ENCODE results near the gene UROC1. TPM values are rescaled to one million over a fixed set of nuclear protein-coding genes. Genes with fewer than 3 reads are reported as not detected.

UROC1 gene
- total RNA-seq, 1 donor, result not detected

GRCh38 chr3:126515066-126515706 lies 2.4 kb downstream of the UROC1 start:
- Histone ChIP-seq H3K27me3 (ENCODE audit: insufficient read depth, low read length) (peaks cover 8% of the 10 kb centered on the region), H3K4me1 (ENCODE audit: insufficient read depth, low read length) (no peaks in the 10 kb centered on the region), H4K20me1 (ENCODE audit: insufficient read depth, low read length) (no peaks in the 10 kb centered on the region), H2AFZ (ENCODE audit: low read length) (no peak overlapping the region), H3K4me2 (ENCODE audit: insufficient read depth, low read length) (no peak overlapping the region), H3K27ac (ENCODE audit: low read depth, low read length) (no peak overlapping the region), H3K36me3 (ENCODE audit: insufficient read depth, low read length) (no peaks in the 10 kb centered on the region), H3K9me3 (ENCODE audit: low read depth, low read length) (no peaks in the 10 kb centered on the region), H3K4me3 (ENCODE audit: insufficient read depth, low read length) (no peak overlapping the region), H3K79me2 (ENCODE audit: insufficient read depth, low read length) (no peaks in the 10 kb centered on the region)
- peak; percentile 50 for DNase-seq (ENCODE audit: insufficient read length, low spot score, missing footprints)
- no peak for TF ChIP-seq CTCF (IDR thresholded peaks at IDR 0.05; ENCODE audit: extremely low read depth, low read depth, low read length)

- Histone ChIP-seq H4K20me1 (ENCODE audit: insufficient read depth, low read length) (no peaks in the 10 kb centered on the region), H3K4me3 (ENCODE audit: insufficient read depth, low read length) (no peak overlapping the region), H3K4me2 (ENCODE audit: insufficient read depth, low read length) (no peak overlapping the region), H3K79me2 (ENCODE audit: insufficient read depth, low read length) (no peaks in the 10 kb centered on the region), H3K27me3 (ENCODE audit: insufficient read depth, low read length) (no peaks in the 10 kb centered on the region), H2AFZ (ENCODE audit: low read length) (no peak overlapping the region), H3K9me3 (ENCODE audit: low read depth, low read length) (no peaks in the 10 kb centered on the region), H3K36me3 (ENCODE audit: insufficient read depth, low read length) (no peaks in the 10 kb centered on the region), H3K27ac (ENCODE audit: low read depth, low read length) (no peak overlapping the region), H3K4me1 (ENCODE audit: insufficient read depth, low read length) (no peaks in the 10 kb centered on the region)
- DNase-seq (ENCODE audit: insufficient read length, low spot score, missing footprints), result peak; percentile 17
- TF ChIP-seq CTCF (IDR thresholded peaks at IDR 0.05; ENCODE audit: extremely low read depth, low read depth, low read length), result no peak
Measured at GRCh38 chr3:126514161-126514560, 3.4 kb downstream of the UROC1 start.

- no peak overlapping the region for H3K27ac ChIP-seq (ENCODE audit: low read depth, low read length)
- TF ChIP-seq CTCF (IDR thresholded peaks at IDR 0.05; ENCODE audit: extremely low read depth, low read depth, low read length), result no peak
- no peak overlapping the region for H2AFZ ChIP-seq (ENCODE audit: low read length)
- no peaks in the 10 kb centered on the region for H4K20me1 ChIP-seq (ENCODE audit: insufficient read depth, low read length)
- DNase-seq (ENCODE audit: insufficient read length, low spot score, missing footprints), result peak; percentile 51
- H3K27me3 ChIP-seq (ENCODE audit: insufficient read depth, low read length), result no peaks in the 10 kb centered on the region
- H3K4me1 ChIP-seq (ENCODE audit: insufficient read depth, low read length), result no peaks in the 10 kb centered on the region
- no peaks in the 10 kb centered on the region for H3K36me3 ChIP-seq (ENCODE audit: insufficient read depth, low read length)
- H3K9me3 ChIP-seq (ENCODE audit: low read depth, low read length), result no peaks in the 10 kb centered on the region
- no peaks in the 10 kb centered on the region for H3K79me2 ChIP-seq (ENCODE audit: insufficient read depth, low read length)
- H3K4me2 ChIP-seq (ENCODE audit: insufficient read depth, low read length), result no peak overlapping the region
- H3K4me3 ChIP-seq (ENCODE audit: insufficient read depth, low read length), result no peak overlapping the region
Measured at GRCh38 chr3:126512916-126513650, 4.5 kb downstream of the UROC1 start.

- Histone ChIP-seq H3K27me3 (ENCODE audit: insufficient read depth, low read length) (no peaks in the 10 kb centered on the region), H3K4me3 (ENCODE audit: insufficient read depth, low read length) (no peak overlapping the region), H4K20me1 (ENCODE audit: insufficient read depth, low read length) (no peaks in the 10 kb centered on the region), H3K9me3 (ENCODE audit: low read depth, low read length) (no peaks in the 10 kb centered on the region), H3K4me1 (ENCODE audit: insufficient read depth, low read length) (no peaks in the 10 kb centered on the region), H3K79me2 (ENCODE audit: insufficient read depth, low read length) (no peaks in the 10 kb centered on the region), H3K27ac (ENCODE audit: low read depth, low read length) (no peak overlapping the region), H3K36me3 (ENCODE audit: insufficient read depth, low read length) (no peaks in the 10 kb centered on the region), H2AFZ (ENCODE audit: low read length) (peak overlapping the region; percentile 44), H3K4me2 (ENCODE audit: insufficient read depth, low read length) (no peak overlapping the region)
- TF ChIP-seq CTCF (IDR thresholded peaks at IDR 0.05; ENCODE audit: extremely low read depth, low read depth, low read length), result no peak
- DNase-seq (ENCODE audit: insufficient read length, low spot score, missing footprints), result peak; percentile 44
Measured at GRCh38 chr3:126512026-126512425, 5.5 kb downstream of the UROC1 start.
